Neural crest cell (in vitro differentiated cells): ENCODE results near the gene COG7. TPM values are rescaled to one million over a fixed set of nuclear protein-coding genes. Genes with fewer than 3 reads are reported as not detected.
A peak's percentile ranks its signal among the peaks of the same experiment; 100 is the strongest.
"Not testable (repeated sequence)": the region's sequence is repeated elsewhere in the genome, so short reads cannot be mapped to it uniquely, and the experiment has no call there.

ENCODE experiments used
- DNase-seq: peaks from one replicate; pipeline ENCODE4 v3.0.0; 2021; ENCODE audit warnings: low read depth, mixed read lengths, low spot score
- H3K27ac Mint-ChIP-seq: one replicate; pipeline ENCODE4 v1.8.0; 2021; ENCODE audit warnings: mild to moderate bottlenecking, mixed read lengths; ENCODE audit not compliant: unreplicated experiment
- H3K27me3 Mint-ChIP-seq: 2 replicates; pipeline ENCODE4 v1.8.0; 2021; ENCODE audit warnings: low read depth, mild to moderate bottlenecking, mixed read lengths
- H3K36me3 Mint-ChIP-seq: 2 replicates; pipeline ENCODE4 v1.8.0; 2021; ENCODE audit warnings: low read depth, mild to moderate bottlenecking, mixed read lengths
- H3K4me1 Mint-ChIP-seq: 2 replicates; pipeline ENCODE4 v1.8.0; 2021; ENCODE audit warnings: mixed read lengths
- H3K4me3 Mint-ChIP-seq: one replicate; pipeline ENCODE4 v1.8.0; 2021; ENCODE audit warnings: mild to moderate bottlenecking, mixed read lengths
- H3K9me3 Mint-ChIP-seq: 2 replicates; pipeline ENCODE4 v1.8.0; 2021; ENCODE audit warnings: mixed read lengths
- CTCF ChIP-seq: fragments of 200-600 bp; sonication (generic); conservative IDR thresholded peaks from 2 replicates; pipeline ENCODE4 v1.5.0; 2021; ENCODE audit warnings: antibody characterized with exemption, mild to moderate bottlenecking
- total RNA-seq: library from RNA; stranded (reverse); gene quantifications from 2 replicates; pipeline ENCODE4 v1.2.1, GENCODE V29; 2021

The COG7 gene
- total RNA-seq, 1 donor from 2014 or later, result 18.9 TPM

- no peaks in the 10 kb centered on the region for H3K9me3 Mint-ChIP-seq
- H3K36me3 Mint-ChIP-seq, result peaks cover 10% of the 10 kb centered on the region
- TF ChIP-seq CTCF, result no peak
- H3K4me1 Mint-ChIP-seq, result peaks cover 19% of the 10 kb centered on the region
- DNase-seq, result no peak
- H3K27me3 Mint-ChIP-seq, result no peaks in the 10 kb centered on the region
- H3K27ac Mint-ChIP-seq, result no peak overlapping the region
- H3K4me3 Mint-ChIP-seq, result no peak overlapping the region
These were observed 49.4 kb downstream of the COG7 start for GRCh38 chr16:23403547-23403946.

- TF ChIP-seq CTCF, result no peak
- no peak for DNase-seq
- H3K4me1 Mint-ChIP-seq, result peaks cover 16% of the 10 kb centered on the region
- no peaks in the 10 kb centered on the region for H3K9me3 Mint-ChIP-seq
- H3K4me3 Mint-ChIP-seq, result no peak overlapping the region
- peaks cover 13% of the 10 kb centered on the region for H3K36me3 Mint-ChIP-seq
- H3K27ac Mint-ChIP-seq, result no peak overlapping the region
- H3K27me3 Mint-ChIP-seq, result no peaks in the 10 kb centered on the region
These were observed 50.9 kb downstream of the COG7 start for GRCh38 chr16:23402100-23402499.

- H3K4me3 Mint-ChIP-seq, result no peak overlapping the region
- H3K27me3 Mint-ChIP-seq, result no peaks in the 10 kb centered on the region
- H3K36me3 Mint-ChIP-seq, result peaks cover 13% of the 10 kb centered on the region
These were observed 51.9 kb downstream of the COG7 start for GRCh38 chr16:23401139-23401538.

DNA sequence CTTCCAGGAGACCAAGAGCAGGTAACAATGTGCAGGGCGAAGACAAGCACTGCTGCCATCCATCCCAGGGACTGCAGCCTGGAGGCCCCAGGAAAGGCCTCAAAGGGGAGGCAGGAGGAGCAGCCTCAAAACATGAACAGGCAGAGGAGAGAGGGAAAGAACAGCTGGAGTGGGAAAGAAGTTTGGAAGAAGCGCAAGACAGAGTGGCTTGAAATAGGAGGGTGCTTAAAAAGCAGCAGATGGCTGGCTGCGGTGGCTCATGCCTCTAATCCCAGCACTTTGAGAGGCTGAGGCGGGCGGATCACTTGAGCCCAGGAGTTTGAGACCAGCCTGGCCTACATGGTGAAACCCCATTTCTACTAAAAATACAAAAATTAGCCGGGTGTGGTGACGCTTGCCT, 52.5 kb downstream of the COG7 start:
- not testable (repeated sequence) for H3K4me3 Mint-ChIP-seq, H3K27me3 Mint-ChIP-seq, H3K27ac Mint-ChIP-seq

More at GRCh38 chr16:23401139-23401538, 51.9 kb downstream of the COG7 start:
- DNase-seq, result no peak
- Mint-ChIP-seq H3K27ac (no peak overlapping the region), H3K4me1 (peaks cover 16% of the 10 kb centered on the region), H3K9me3 (no peaks in the 10 kb centered on the region)
- no peak for TF ChIP-seq CTCF

GRCh38 chr16:23398987-23399805, 53.8 kb downstream of the COG7 start:
- DNase-seq, result peak; percentile 12
- Mint-ChIP-seq H3K9me3 (no peaks in the 10 kb centered on the region), H3K27me3 (no peaks in the 10 kb centered on the region), H3K4me1 (peaks cover 16% of the 10 kb centered on the region), H3K27ac (peak overlapping the region; percentile 39), H3K4me3 (no peak overlapping the region), H3K36me3 (peaks cover 13% of the 10 kb centered on the region)
- no peak for TF ChIP-seq CTCF

More for the DNA sequence above, 52.5 kb downstream of the COG7 start:
- H3K9me3 Mint-ChIP-seq, DNase-seq: not testable (repeated sequence)
- peaks cover 13% of the 10 kb centered on the region for H3K36me3 Mint-ChIP-seq
- H3K4me1 Mint-ChIP-seq, result peaks cover 16% of the 10 kb centered on the region

DNA sequence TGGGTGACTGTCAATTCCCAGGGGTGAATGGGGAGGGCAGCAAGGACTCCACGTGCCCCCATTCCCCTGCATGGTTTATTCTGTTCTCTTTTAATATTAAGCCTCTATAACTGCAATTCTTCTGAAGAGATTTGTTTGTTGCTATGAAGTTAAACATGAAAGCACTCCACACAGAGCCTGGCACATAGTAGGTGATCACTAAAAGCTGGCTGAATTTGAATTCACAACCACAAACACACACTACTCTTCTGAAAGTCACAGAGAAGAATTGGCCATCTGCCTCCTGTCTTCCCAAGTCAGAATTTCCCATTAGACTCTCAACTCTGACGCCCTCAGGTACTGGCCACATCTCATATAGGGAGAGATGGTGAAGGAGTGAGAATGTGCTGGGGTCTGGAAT, 55.5 kb downstream of the COG7 start:
- peak overlapping the region; percentile 29 for H3K27ac Mint-ChIP-seq
- no peak for TF ChIP-seq CTCF
- no peak overlapping the region for H3K4me3 Mint-ChIP-seq
- H3K4me1 Mint-ChIP-seq, result peaks cover 16% of the 10 kb centered on the region
- H3K36me3 Mint-ChIP-seq, result peaks cover 9% of the 10 kb centered on the region
- no peaks in the 10 kb centered on the region for H3K27me3 Mint-ChIP-seq
- DNase-seq, result no peak
- no peaks in the 10 kb centered on the region for H3K9me3 Mint-ChIP-seq
